Endothelial cell of umbilical vein (primary cell): ENCODE results near the gene FAM171A2. TPM values are rescaled to one million over a fixed set of nuclear protein-coding genes. Genes with fewer than 3 reads are reported as not detected.

Experiments used
- BruUV-seq: library from RNA; stranded (reverse); fragments of 400-500 nt; replicated peaks from 2 replicates; lab custom pipeline; 2021; lab: Mats Ljungman, UMichigan
- CTCF ChIA-PET: fragments of 300-600, 350-600 bp; sonication (Branson Sonifier 250); formaldehyde crosslinking; loops from one replicate; lab custom pipeline; 2021; ENCODE audit warnings: antibody characterized with exemption, inconsistent platforms; lab: Charles Lee
- POLR2A ChIA-PET: fragments of 300-600, 350-600 bp; sonication (Branson Sonifier 250); formaldehyde crosslinking; loops from one replicate; lab custom pipeline; 2021; ENCODE audit warnings: antibody characterized with exemption, inconsistent platforms; lab: Charles Lee
- DNase-seq: peaks from one replicate; pipeline ENCODE4 v3.0.0-alpha.2; 2011; ENCODE audit warnings: low read depth, low spot score
- FAIRE-seq: peaks from 2 replicates; lab custom pipeline; 2011; peaks lifted over from hg19 to GRCh38; lab: Jason Lieb, UNC
- H2AFZ ChIP-seq: 2 replicates; pipeline ENCODE4 v1.6.0; 2012; ENCODE audit warnings: low read depth, low read length, control low read depth, inconsistent platforms
- H3K27ac ChIP-seq: 2 replicates; pipeline ENCODE4 v1.5.1; 2011; ENCODE audit warnings: low read depth, mild to moderate bottlenecking, control low read depth, low read length, moderate library complexity; ENCODE audit not compliant: insufficient read depth
- H3K27me3 ChIP-seq, 2 experiments: 2 replicates each; pipeline versions ENCODE4 v1.6.0 to v1.6.1; 2011; ENCODE audit warnings: low read length in 2 of 2, mixed read lengths in 1 of 2; ENCODE audit not compliant: control insufficient read depth in 2 of 2, insufficient read depth in 2 of 2
- H3K36me3 ChIP-seq, 2 experiments: 2 replicates in 1 of 2; 3 replicates in 1 of 2; pipeline ENCODE4 v1.5.1; 2011; ENCODE audit warnings: low read length in 2 of 2, mild to moderate bottlenecking in 1 of 2, moderate library complexity in 1 of 2; ENCODE audit not compliant: control insufficient read depth in 2 of 2, insufficient read depth in 2 of 2; ENCODE audit errors: extremely low read depth in 1 of 2
- H3K4me1 ChIP-seq: 3 replicates; pipeline ENCODE4 v1.5.1; 2011; ENCODE audit warnings: mild to moderate bottlenecking, low read length; ENCODE audit not compliant: control insufficient read depth, insufficient read depth; ENCODE audit errors: extremely low read depth
- H3K4me2 ChIP-seq: 2 replicates; pipeline ENCODE4 v1.6.1; 2011; ENCODE audit warnings: low read length, control low read depth, mixed read lengths; ENCODE audit not compliant: insufficient read depth
- H3K4me3 ChIP-seq, 3 experiments: fragments of 200-600 bp in 1 of 3; sonication (generic), shearing (Covaris generic) in 1 of 3; replicated peaks in 1 of 3; 2 replicates each; pipeline ENCODE4 v1.5.1; 2011 to 2016; ENCODE audit warnings: control low read depth in 3 of 3, low read length in 3 of 3, mild to moderate bottlenecking in 2 of 3, inconsistent platforms in 1 of 3, low read depth in 1 of 3, moderate library complexity in 1 of 3; ENCODE audit not compliant: insufficient read depth in 1 of 3
- H3K79me2 ChIP-seq: 2 replicates; pipeline ENCODE4 v1.6.0; 2012; ENCODE audit warnings: low read length, inconsistent platforms; ENCODE audit not compliant: control insufficient read depth, insufficient read depth
- H3K9ac ChIP-seq: replicated peaks from 2 replicates; pipeline ENCODE3; 2011; ENCODE audit warnings: low read length, control low read depth; ENCODE audit not compliant: insufficient read depth; ENCODE audit errors: extremely low read depth
- H3K9me1 ChIP-seq: replicated peaks from 3 replicates; pipeline ENCODE4 v1.6.0; 2011; ENCODE audit warnings: mild to moderate bottlenecking, low read length; ENCODE audit not compliant: control insufficient read depth, insufficient read depth; ENCODE audit errors: extremely low read depth
- H3K9me3 ChIP-seq: replicated peaks from 2 replicates; pipeline ENCODE4 v1.5.1; 2012; ENCODE audit warnings: low read length, inconsistent platforms; ENCODE audit not compliant: control insufficient read depth, insufficient read depth
- H4K20me1 ChIP-seq: replicated peaks from 2 replicates; pipeline ENCODE3; 2011; ENCODE audit warnings: mild to moderate bottlenecking, low read length; ENCODE audit not compliant: control insufficient read depth, insufficient read depth; ENCODE audit errors: extremely low read depth
- CTCF ChIP-seq, 2 donors: IDR thresholded peaks; 1 replicate in 1 of 2; 2 replicates in 1 of 2; pipeline ENCODE4 v1.5.1; 2011; ENCODE audit warnings: low read length in 2 of 2, mild to moderate bottlenecking in 2 of 2, moderate library complexity in 2 of 2, control low read depth in 1 of 2, inconsistent platforms in 1 of 2, low read depth in 1 of 2; ENCODE audit not compliant: insufficient read depth in 1 of 2; ENCODE audit errors: extremely low read depth in 1 of 2
- EZH2 ChIP-seq: IDR thresholded peaks from 2 replicates; pipeline ENCODE4 v1.6.1; 2012; ENCODE audit warnings: borderline replicate concordance, low read depth, mild to moderate bottlenecking, moderate library complexity, low read length, inconsistent platforms; ENCODE audit not compliant: severe bottlenecking
- FOS ChIP-seq: IDR thresholded peaks from 2 replicates; pipeline ENCODE4 v1.6.1; 2011; ENCODE audit warnings: mild to moderate bottlenecking, low read length, moderate library complexity, borderline replicate concordance; ENCODE audit not compliant: insufficient read depth
- GATA2 ChIP-seq: IDR thresholded peaks from 2 replicates; pipeline ENCODE4 v1.7.0; 2011; ENCODE audit warnings: low read depth, mild to moderate bottlenecking, moderate library complexity, mixed read lengths, low read length; ENCODE audit not compliant: insufficient read length, insufficient read depth
- JUN ChIP-seq: IDR thresholded peaks from 2 replicates; pipeline ENCODE4 v1.6.1; 2011; ENCODE audit warnings: borderline replicate concordance, low read depth; ENCODE audit not compliant: insufficient read length, insufficient read depth
- MAX ChIP-seq: IDR thresholded peaks from 2 replicates; pipeline ENCODE4 v1.6.1; 2011; ENCODE audit not compliant: insufficient read depth, insufficient read length
- MYC ChIP-seq: IDR thresholded peaks from one replicate; pipeline ENCODE4 v1.6.1; 2011; ENCODE audit warnings: mild to moderate bottlenecking, low read depth, low read length
- POLR2A ChIP-seq: IDR thresholded peaks from 2 replicates; pipeline ENCODE4 v1.6.1; 2012; ENCODE audit warnings: low read depth, mild to moderate bottlenecking, control low read depth, low read length
- POLR2AphosphoS5 ChIP-seq: IDR thresholded peaks from 2 replicates; pipeline ENCODE4 v1.6.1; 2012; ENCODE audit warnings: low read depth, mild to moderate bottlenecking, control low read depth, low read length, moderate library complexity; ENCODE audit not compliant: insufficient read depth
- dilution Hi-C: fragments of 300-500 bp; cut with MboI; formaldehyde crosslinking; loops from one replicate; pipeline ENCODE4 v1.15.0; 2019; ENCODE audit warnings: low sequenced_read_pairs; ENCODE audit not compliant: extremely low pct_ligation_motif_present
- intact Hi-C: fragments of 100-400 bp; cut with micrococcal nuclease; formaldehyde crosslinking; loops from one replicate; pipeline ENCODE4 v1.10.0; 2022
- polyA plus RNA-seq, 4 experiments: library from polyadenylated mRNA; depleted of rRNA in 3 of 4; stranded (reverse) in 3 of 4; unstranded in 1 of 4; fragments of >200 nt; gene quantifications; 2 replicates each; pipeline versions ENCODE4 v1.2.1 to v1.2.3, GENCODE V29; 2011 to 2012; ENCODE audit warnings: missing spikeins in 1 of 4
- total RNA-seq: library from RNA; stranded (reverse); gene quantifications from 2 replicates; pipeline ENCODE4 v1.2.3, GENCODE V29; 2021

The FAM171A2 gene
- total and polyA plus RNA-seq, 2 donors (not counting 3 experiments of a cell fraction or from before 2014, with no cell fraction given) = 11.3 to 13.4 TPM

GRCh38 chr17:44352828-44353671 lies 10.6 kb downstream of the FAM171A2 start:
- intact Hi-C loops (no loop called here), dilution Hi-C loops (no loop called here)
- TF ChIP-seq MAX = no peak
- TF ChIP-seq MYC = no peak
- no peak for TF ChIP-seq POLR2AphosphoS5
- no peak for TF ChIP-seq GATA2
- no peak for TF ChIP-seq POLR2A
- no peak for TF ChIP-seq FOS
- TF ChIP-seq CTCF (IDR thresholded peaks at IDR 0.05; ENCODE audit: extremely low read depth in 1 of 2, insufficient read depth in 1 of 2, low read depth in 1 of 2, low read length in 2 of 2) = no peak
- TF ChIP-seq EZH2 = no peak
- TF ChIP-seq JUN = no peak
- Histone ChIP-seq H3K27ac (no peak overlapping the region), H3K9me3 (no peaks in the 10 kb centered on the region), H3K4me1 (no peaks in the 10 kb centered on the region), H3K79me2 (no peaks in the 10 kb centered on the region), H3K4me3 (no peak overlapping the region), H3K9ac (no peak overlapping the region), H3K9me1 (no peaks in the 10 kb centered on the region), H3K36me3 (peaks cover 6 to 41% of the 10 kb centered on the region in 2 experiments), H3K4me2 (no peak overlapping the region), H3K27me3 (no peaks in the 10 kb centered on the region), H2AFZ (no peak overlapping the region), H4K20me1 (no peaks in the 10 kb centered on the region)
- CTCF ChIA-PET = interaction anchor here (0.6 to 3.1 kb wide), 10 partner anchors 8 to 204 kb away, joined by 3 to 12 read pairs (median 4); partner anchors contain the start of genes FAM171A2 and GRN
- BruUV-seq = no TSS peak
- POLR2A ChIA-PET = no interaction called here
- FAIRE-seq (no peak), DNase-seq (no peak)
